Sciatic nerve (tissue), 2 donors: Measurements from ENCODE around the gene DNLZ. TPM values are rescaled to one million over a fixed set of nuclear protein-coding genes. Genes with fewer than 3 reads are reported as not detected.

Source experiments
- ATAC-seq: fragments of 200-7000 bp; cut with Tn5 transposase; one replicate; pipeline ENCODE4 v1.9.1; 2020; ENCODE audit warnings: mild to moderate bottlenecking, moderate library complexity
- DNase-seq: peaks from one replicate; pipeline ENCODE4 v3.0.0-alpha.2; 2020; ENCODE audit warnings: low spot score
- intact Hi-C: fragments of 100-400 bp; cut with DNase I; formaldehyde crosslinking; loops from one replicate; pipeline ENCODE4 v1.14.2; 2022
- total RNA-seq: library from RNA; stranded (reverse); fragmentation: NEBNext Ultra II Directional; extraction: Animal tissue kit (Norgen Biotek cat#: 25700); gene quantifications from one replicate; pipeline ENCODE4 v1.2.1, GENCODE V29; 2021
- donor health status: DM: no; HTN: no; CAD: no.
- donor health status: DM: no; HTN: no; CAD: no.

DNLZ gene
- total RNA-seq, 1 donor from 2014 or later, result 24.6 TPM

DNA sequence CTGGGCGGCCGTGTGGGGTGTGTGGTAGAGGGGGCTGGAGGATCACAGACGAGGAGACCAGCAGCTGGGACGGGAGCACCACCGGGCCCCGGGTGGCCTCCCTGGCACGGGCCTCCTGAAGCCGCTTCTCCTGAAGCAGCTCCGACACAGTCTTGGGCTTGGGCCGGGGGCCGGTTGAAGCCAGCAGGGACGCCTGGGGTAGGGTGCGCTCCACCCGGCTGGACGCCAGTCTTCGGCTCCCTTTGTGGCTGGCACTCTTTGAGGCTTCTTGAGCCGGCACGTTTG is 15.4 kb upstream of the DNLZ start:
- intact Hi-C loops, result no loop called here
- ATAC-seq (no peak), DNase-seq (no peak)

DNA sequence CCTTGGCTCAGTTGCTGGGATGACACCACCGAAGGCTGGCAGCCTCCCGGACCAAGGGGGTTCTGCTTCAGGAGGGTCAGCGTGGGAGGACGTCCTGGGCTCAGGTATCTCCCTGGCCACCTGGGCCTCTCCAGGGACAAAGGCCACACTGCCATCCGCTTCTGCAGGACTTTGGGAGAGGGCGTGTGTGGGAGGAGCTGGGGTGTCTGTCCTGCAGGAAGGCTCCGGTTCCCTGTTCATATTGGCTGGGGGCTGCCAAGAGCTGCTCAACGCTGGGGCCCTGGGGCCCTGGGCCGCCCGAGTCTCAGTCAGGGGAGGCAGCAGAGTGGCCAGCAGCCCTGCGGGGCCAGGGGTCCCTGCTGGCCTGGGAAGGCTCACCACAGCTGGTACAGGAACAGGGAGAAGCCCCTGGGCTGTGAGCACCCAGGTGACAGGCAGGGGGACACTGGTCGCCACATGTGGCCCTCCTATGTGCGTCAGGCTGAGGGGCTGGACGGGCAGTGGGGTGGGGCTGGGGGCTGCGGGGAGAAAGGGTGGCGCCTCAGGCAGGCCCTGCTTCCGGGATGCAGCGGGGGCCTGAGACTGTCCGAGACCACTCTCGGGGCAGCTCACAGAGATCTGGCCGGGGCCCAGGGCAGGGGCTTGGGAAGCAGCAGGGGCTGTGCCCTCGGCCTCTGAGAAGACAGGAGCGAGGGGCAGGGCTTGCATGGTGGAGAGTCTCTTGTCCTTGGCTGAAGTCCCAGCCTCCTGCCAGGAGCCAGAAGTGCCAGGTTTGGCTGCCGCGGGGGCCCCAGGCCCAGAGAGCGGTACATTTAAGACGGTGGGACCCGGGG is 14.8 kb upstream of the DNLZ start:
- intact Hi-C loops, result no loop called here
- ATAC-seq, result no peak
- DNase-seq, result no peak

GRCh38 chr9:136377341-136378169 is 14.0 kb upstream of the DNLZ start:
- intact Hi-C loops, result no loop called here
- ATAC-seq (no peak), DNase-seq (no peak)

DNA sequence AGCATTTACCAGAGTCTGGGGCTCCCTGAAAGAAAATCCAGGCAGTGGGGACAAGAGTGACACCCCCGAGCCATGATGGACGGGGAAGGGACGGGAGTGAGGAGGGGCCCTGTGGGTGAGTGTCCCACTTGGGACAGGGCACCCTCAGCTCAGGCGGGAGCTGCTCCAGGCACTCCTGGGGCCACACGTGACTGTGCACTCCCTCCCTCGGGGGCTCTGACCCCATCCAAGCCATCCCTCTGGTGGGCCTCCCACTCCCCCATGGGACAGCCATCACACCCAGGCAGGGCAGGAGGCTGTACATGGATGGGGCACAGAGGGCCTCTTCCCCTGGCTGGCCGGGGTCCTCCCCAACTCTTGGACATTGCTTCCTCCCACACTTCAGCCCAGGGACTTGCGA is 12.9 kb upstream of the DNLZ start:
- no peak for ATAC-seq
- intact Hi-C loops, result no loop called here

GRCh38 chr9:136375096-136375495 is 11.6 kb upstream of the DNLZ start:
- ATAC-seq (no peak), DNase-seq (no peak)
- intact Hi-C loops, result no loop called here

More for the DNA sequence above, 12.9 kb upstream of the DNLZ start:
- no peak for DNase-seq

- intact Hi-C loops, result no loop called here
- DNase-seq (no peak), ATAC-seq (no peak)
These were observed 10.6 kb upstream of the DNLZ start for GRCh38 chr9:136374183-136374575.

DNA sequence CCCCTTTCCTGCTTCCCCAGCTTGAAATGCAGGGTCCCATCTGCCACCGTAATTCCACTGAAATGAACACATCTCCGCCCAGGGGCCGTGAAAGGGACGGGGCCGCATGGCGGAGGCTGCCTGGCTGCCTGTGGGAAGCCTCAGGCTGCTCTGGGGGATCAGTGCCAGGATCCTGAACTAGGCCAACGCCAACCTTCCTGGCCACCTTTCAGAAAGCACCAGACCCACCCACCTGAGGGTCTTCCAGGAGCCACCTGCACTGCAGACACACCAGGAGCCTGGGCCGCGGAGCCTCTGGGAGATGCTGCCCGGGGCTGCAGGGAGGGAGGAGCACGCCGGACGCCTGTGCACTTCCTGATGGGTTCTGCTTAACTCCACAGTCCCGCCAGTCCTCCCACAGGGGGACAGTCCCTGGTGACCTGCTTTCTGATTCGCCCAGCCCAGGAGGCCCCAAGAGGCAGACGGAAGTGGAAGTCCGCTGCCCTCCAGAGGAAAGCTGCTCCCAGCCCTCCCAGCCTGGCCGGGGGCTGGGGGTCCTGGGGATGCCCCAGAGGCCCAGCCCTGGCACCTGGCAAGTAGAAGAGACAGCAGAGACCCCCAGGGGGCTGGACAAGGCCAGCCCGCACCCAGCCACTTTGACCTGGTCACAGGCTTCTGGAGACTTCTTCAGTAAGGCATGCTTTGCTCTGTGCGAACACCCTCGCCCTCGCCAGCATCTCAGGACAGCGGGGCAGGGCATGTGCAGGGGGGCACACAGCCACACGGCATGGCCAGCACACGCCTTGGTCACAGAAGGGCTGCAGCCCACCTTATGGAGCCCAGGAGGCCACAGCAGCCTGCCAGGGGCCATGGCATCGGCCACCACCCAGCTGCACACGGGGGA is 10.0 kb upstream of the DNLZ start, which contains the start of gene CARD9:
TSS of gene CARD9 (minus strand) at position 370 of the 883 bp plus-strand sequence. CDS start 1,591 bp downstream, outside the sequence.
- ATAC-seq, result peak; percentile 61
- DNase-seq, result no peak
- intact Hi-C loops, result no loop called here

- intact Hi-C loops, result no loop called here
- ATAC-seq (peak; percentile 91), DNase-seq (peak; percentile 82)
These were observed 9.2 kb upstream of the DNLZ start for GRCh38 chr9:136372561-136373299.

DNA sequence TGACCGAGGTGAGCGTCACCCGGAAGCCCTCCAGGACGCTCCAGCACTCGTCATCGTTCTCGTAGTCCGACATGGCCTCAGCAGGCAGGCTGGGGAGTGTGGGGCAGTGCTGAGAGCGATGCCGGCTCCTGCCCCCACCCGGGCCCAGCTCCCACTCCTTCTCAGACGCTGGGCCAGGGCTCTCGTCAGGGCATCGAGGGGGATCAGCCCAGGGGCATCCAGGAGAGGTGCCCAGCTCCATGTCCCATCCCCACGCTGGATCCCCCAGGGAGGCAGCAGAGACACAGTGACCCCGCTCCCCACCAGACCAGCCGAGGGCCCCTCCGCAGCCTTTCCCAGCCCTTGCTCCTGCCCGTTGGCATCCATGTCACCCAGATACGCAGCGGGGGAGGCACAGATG is 8.5 kb upstream of the DNLZ start:
- ATAC-seq (peak; percentile 3), DNase-seq (no peak)
- intact Hi-C loops, result no loop called here

DNA sequence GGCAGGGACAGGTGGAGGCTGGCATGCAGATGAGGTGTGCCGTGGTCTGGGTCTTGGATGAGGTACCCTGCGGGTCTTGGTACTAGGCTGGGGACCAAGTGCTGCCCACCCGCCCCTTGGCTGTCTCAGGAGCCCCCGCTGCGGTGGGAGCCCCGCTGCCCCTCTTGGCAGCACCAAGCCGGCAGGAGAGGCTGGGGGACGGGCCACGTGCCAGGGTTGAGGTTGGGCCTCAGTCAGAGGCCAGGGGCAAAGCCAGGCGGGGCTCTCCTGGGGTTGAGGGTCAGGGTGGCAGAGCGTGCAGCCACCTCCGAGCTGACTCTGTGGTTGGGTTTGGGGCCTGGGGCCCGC is 8.0 kb upstream of the DNLZ start:
- no peak for ATAC-seq
- intact Hi-C loops, result no loop called here

DNA sequence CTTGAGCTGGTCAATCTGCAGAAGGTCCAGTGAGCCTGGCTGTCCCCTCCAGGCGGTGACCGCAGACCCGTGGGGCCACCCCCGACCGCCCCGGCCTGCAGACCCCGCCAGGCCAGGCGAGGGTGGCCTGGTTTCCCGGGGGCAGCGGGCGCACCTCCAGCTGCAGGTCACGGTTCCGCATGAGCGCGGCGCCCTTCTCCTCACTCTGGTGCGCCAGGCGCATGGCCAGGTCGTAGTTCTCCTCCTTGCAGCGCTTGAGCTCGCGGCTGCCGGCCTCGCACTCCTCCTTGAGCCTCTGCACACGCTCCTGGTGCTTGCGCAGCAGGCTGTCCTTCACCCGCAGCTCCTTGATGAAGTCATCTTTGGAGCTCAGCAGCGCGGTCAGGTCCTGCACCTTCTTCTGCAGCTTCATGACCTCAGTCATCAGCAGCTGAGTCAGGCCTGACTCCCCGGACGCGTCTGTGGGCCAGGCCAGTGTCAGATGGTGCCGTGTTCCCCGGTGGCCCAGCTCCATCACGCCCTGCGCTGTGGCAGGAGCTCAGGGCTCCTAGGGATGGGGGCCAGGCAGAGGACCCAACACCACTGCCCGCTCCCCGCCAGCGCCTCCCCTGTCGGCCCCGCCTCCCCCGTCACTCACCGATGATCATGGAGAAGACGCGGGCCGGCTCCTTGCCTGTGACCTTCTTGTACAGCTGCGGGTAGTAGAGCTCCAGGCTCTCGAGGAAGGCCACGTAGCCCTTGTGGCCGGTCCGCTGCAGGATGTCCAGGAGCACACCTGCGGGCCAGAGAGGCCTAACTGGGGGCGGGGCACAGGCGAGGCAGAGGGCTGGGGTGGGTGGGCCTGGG is 7.4 kb upstream of the DNLZ start:
- intact Hi-C loops, result no loop called here
- DNase-seq, result no peak
- no peak for ATAC-seq

More for the DNA sequence above, 8.0 kb upstream of the DNLZ start:
- DNase-seq, result no peak

- no peak for ATAC-seq
- no peak for DNase-seq
- intact Hi-C loops, result no loop called here
These were observed 6.5 kb upstream of the DNLZ start for GRCh38 chr9:136370037-136370436.

DNA sequence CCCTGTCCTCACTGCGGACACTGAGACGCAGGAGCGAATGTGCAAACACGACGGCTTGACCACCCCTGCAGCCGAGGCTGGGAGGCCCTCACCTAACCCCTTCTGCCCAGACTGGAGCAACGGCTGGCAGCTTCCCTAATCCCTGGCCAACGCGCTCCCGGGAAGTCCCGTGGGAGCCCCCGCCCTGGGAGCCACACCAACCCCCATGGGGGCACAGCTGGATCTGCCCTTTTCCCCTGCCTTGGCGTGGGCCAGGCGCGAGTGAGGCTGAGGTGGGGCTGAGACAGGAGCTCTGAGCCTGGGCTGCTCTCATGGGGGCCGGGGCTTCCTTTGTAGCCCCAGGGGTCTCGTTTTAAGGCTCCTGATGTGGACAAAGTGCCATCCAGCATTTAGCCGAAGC is 4.6 kb upstream of the DNLZ start:
- no peak for ATAC-seq

GRCh38 chr9:136367296-136368145 is 4.0 kb upstream of the DNLZ start:
- DNase-seq, result no peak
- no peak for ATAC-seq
- intact Hi-C loops, result loop anchor here (2.0 kb wide), 1 partner anchor 53 kb away; no protein-coding TSS in a partner anchor

More for the DNA sequence above, 4.6 kb upstream of the DNLZ start:
- DNase-seq, result no peak
- intact Hi-C loops, result no loop called here

GRCh38 chr9:136366826-136367225 is 3.3 kb upstream of the DNLZ start:
- no peak for DNase-seq
- ATAC-seq, result no peak
- intact Hi-C loops, result loop anchor here (2.0 kb wide), 1 partner anchor 52 kb away; no protein-coding TSS in a partner anchor

DNA sequence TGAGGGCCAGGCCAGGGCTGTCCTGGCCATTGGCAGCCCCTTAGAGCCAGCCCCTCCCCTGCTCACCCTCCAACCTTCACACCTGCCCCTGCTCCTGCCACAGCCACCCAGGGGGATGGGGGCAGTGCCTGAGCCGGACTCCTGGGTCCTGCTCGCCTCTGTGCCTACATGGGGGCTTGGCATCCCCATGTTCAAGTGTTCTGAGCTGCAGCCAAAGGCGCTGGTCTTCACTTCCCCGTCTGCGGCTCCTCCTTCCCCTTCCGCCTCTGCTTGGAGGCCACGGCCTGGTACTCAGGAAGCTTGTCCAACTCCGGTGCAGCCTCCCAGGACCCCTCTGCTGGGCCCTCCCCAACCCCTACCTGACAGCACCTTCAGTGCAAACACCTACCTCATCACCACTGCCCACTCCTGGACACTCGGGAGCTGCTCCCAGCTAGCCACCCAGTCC is 2.3 kb upstream of the DNLZ start:
- no peak for ATAC-seq
- DNase-seq, result no peak
- intact Hi-C loops, result loop anchor here (2.0 kb wide), 1 partner anchor 51 kb away; no protein-coding TSS in a partner anchor
